ENCODE measurements around the gene MRPL50. TPM values are rescaled to one million over a fixed set of nuclear protein-coding genes. Genes with fewer than 3 reads are reported as not detected.

MRPL50 gene
- total RNA-seq, 1 donor, result 17.3 TPM

GRCh38 chr9:101352892-101353463 is 45.4 kb downstream of the MRPL50 start:
- no peak for DNase-seq (ENCODE audit: low read depth)
- no peak overlapping the region for H3K4me3 ChIP-seq (ENCODE audit: low read depth, low read length)
- TF ChIP-seq CTCF (IDR thresholded peaks at IDR 0.05; ENCODE audit: insufficient read depth, low read depth, low read length), result no peak

GRCh38 chr9:101350285-101350684 is 48.1 kb downstream of the MRPL50 start:
- DNase-seq (ENCODE audit: low read depth), result no peak
- no peak for TF ChIP-seq CTCF (IDR thresholded peaks at IDR 0.05; ENCODE audit: insufficient read depth, low read depth, low read length)

GRCh38 chr9:101342595-101342994 is 55.8 kb downstream of the MRPL50 start:
- H3K4me3 ChIP-seq (ENCODE audit: low read depth, low read length), result no peak overlapping the region
- TF ChIP-seq CTCF (IDR thresholded peaks at IDR 0.05; ENCODE audit: insufficient read depth, low read depth, low read length), result no peak
- no peak for DNase-seq (ENCODE audit: low read depth)

More at GRCh38 chr9:101350285-101350684, 48.1 kb downstream of the MRPL50 start:
- no peak overlapping the region for H3K4me3 ChIP-seq (ENCODE audit: low read depth, low read length)

GRCh38 chr9:101341958-101342357 is 56.5 kb downstream of the MRPL50 start:
- DNase-seq (ENCODE audit: low read depth), result no peak
- TF ChIP-seq CTCF (IDR thresholded peaks at IDR 0.05; ENCODE audit: insufficient read depth, low read depth, low read length), result no peak
- no peak overlapping the region for H3K4me3 ChIP-seq (ENCODE audit: low read depth, low read length)

Other genes starting within 250 kb of the MRPL50 start
- under 0.01 TPM in 1 of 2 replicates, not detected in the other for gene BAAT, start 13.6 kb downstream of the MRPL50 start, total RNA-seq
- gene ZNF189, start 233 bp upstream of the MRPL50 start, total RNA-seq, result 16.4 and 23.7 TPM in 2 replicates
- gene ALDOB, start 37.2 kb upstream of the MRPL50 start, total RNA-seq, result not detected in 2 replicates
- gene RNF20, start 135.2 kb upstream of the MRPL50 start, total RNA-seq, result 20.9 and 22.9 TPM in 2 replicates
- not detected in 2 replicates for gene PPP3R2, start 196.4 kb upstream of the MRPL50 start, total RNA-seq

Measured in fibroblast of villous mesenchyme (primary cell).